Heart left ventricle (tissue), 13 donors: Measurements from ENCODE around the gene CEP85L.

Experiments
- CTCF ChIP-seq, 12 donors: fragments of 200-600 bp; sonication (generic) in 4 of 12; IDR thresholded peaks; one replicate each; pipeline versions ENCODE4 v1.5.0 to v1.8.0; 2018 to 2022; ENCODE audit warnings: antibody characterized with exemption in 12 of 12, mild to moderate bottlenecking in 5 of 12
- POLR2A ChIP-seq, 2 donors: fragments of 450-650 bp; IDR thresholded peaks; one replicate each; pipeline ENCODE4 v1.6.1; 2017; ENCODE audit warnings: antibody characterized with exemption in 2 of 2, mild to moderate bottlenecking in 2 of 2, moderate library complexity in 2 of 2
- donor health status: ischemic (EF 13 %, LVEDD 7.1; RV severe dilation, severe dysfunction).
- donor health status: DM: no; HTN: yes; CAD: no.
- donor health status: DM: no; HTN: no; CAD: no.
- donor health status: ischemic (EF 25% LVEDD 6.9; RV normal size, moderate dysfunction).
- donor health status: ischemic (EF 25% LVEDD 5.7; RV mildly dilated, moderate dysfunction).
- donor health status: ischemic (EF 35%, LVEDD 5.7; RV mildly dilated, moderate dysfunction).
- donor health status: nonischemic (EF 11% LVEDD 7.7; RV severe dilation, severe dysfunction).
- donor health status: DM: yes; HTN: yes; CAD: no.
- donor health status: PGD.
- donor health status: ischemic (EF 29% LVEDD 5.4; RV normal size, mild dysfunction).
- donor health status: nonischemic (EF 23%, LVEDD 6.1; RV moderate dilation, normal function).

- TF ChIP-seq CTCF (IDR thresholded peaks at IDR 0.05) (no peak), POLR2A (IDR thresholded peaks at IDR 0.05) (no peak)
Observed at GRCh38 chr6:118594877-118595276, 56.5 kb downstream of the CEP85L start.
